ENCODE measurements around the gene BCL3. TPM values are rescaled to one million over a fixed set of nuclear protein-coding genes. Genes with fewer than 3 reads are reported as not detected.

Gene BCL3
- total and polyA plus RNA-seq, 4 donors: 17.6 to 233 (median 63.8) TPM

GRCh38 chr19:44782729-44783128 lies 34.2 kb downstream of the BCL3 start:
- ATAC-seq (ENCODE audit: insufficient read depth, low FRiP score) (no peak), DNase-seq (no peak)
- no peaks in the 10 kb centered on the region for H3K9me3 ChIP-seq (ENCODE audit: control insufficient read depth in 4 of 4, insufficient read depth in 3 of 4, low read length in 3 of 4)
- WGBS, 2 donors: 86 to 94% methylated on average over 5 of the region's 5 CpGs
- peaks cover 0 to 2% (median 0%) of the 10 kb centered on the region in 4 donors for H3K36me3 ChIP-seq (ENCODE audit: control insufficient read depth in 4 of 4, insufficient read depth in 4 of 4, low read length in 4 of 4)
- H3K9ac ChIP-seq (ENCODE audit: insufficient read depth in 1 of 2, low read length in 2 of 2): no peak overlapping the region
- no peak overlapping the region for H3K4me3 ChIP-seq
- no peaks in the 10 kb centered on the region for H3K27me3 ChIP-seq (ENCODE audit: control insufficient read depth in 3 of 3, insufficient read depth in 3 of 3, low read length in 2 of 3)
- no peak overlapping the region for H3K27ac ChIP-seq (ENCODE audit: low read depth in 1 of 2, low read length in 1 of 2)
- peaks cover 0 to 8% (median 0%) of the 10 kb centered on the region in 5 donors for H3K4me1 ChIP-seq (ENCODE audit: control insufficient read depth in 5 of 5, insufficient read depth in 5 of 5, low read length in 5 of 5)
- TF ChIP-seq CTCF (IDR thresholded peaks at IDR 0.05; ENCODE audit: control extremely low read depth, extremely low read depth): no peak

GRCh38 chr19:44783545-44783944 lies 35.0 kb downstream of the BCL3 start:
- Histone ChIP-seq H3K36me3 (ENCODE audit: control insufficient read depth in 4 of 4, insufficient read depth in 4 of 4, low read length in 4 of 4) (peaks cover 0 to 2% (median 0%) of the 10 kb centered on the region in 4 donors), H3K27ac (ENCODE audit: low read depth in 1 of 2, low read length in 1 of 2) (no peak overlapping the region), H3K4me1 (ENCODE audit: control insufficient read depth in 5 of 5, insufficient read depth in 5 of 5, low read length in 5 of 5) (peaks cover 0 to 5% (median 0%) of the 10 kb centered on the region in 5 donors), H3K9ac (ENCODE audit: insufficient read depth in 1 of 2, low read length in 2 of 2) (no peak overlapping the region), H3K4me3 (no peak overlapping the region), H3K9me3 (ENCODE audit: control insufficient read depth in 4 of 4, insufficient read depth in 3 of 4, low read length in 3 of 4) (no peaks in the 10 kb centered on the region), H3K27me3 (ENCODE audit: control insufficient read depth in 3 of 3, insufficient read depth in 3 of 3, low read length in 2 of 3) (no peaks in the 10 kb centered on the region)
- ATAC-seq (ENCODE audit: insufficient read depth, low FRiP score) (no peak), DNase-seq (no peak)
- 98% methylated on average over 4 of the region's 4 CpGs for WGBS, 2 donors
- TF ChIP-seq CTCF (IDR thresholded peaks at IDR 0.05; ENCODE audit: control extremely low read depth, extremely low read depth): no peak

- Histone ChIP-seq H3K4me3 (no peak overlapping the region), H3K9ac (ENCODE audit: insufficient read depth in 1 of 2, low read length in 2 of 2) (no peak overlapping the region), H3K27me3 (ENCODE audit: control insufficient read depth in 3 of 3, insufficient read depth in 3 of 3, low read length in 2 of 3) (no peaks in the 10 kb centered on the region), H3K9me3 (ENCODE audit: control insufficient read depth in 4 of 4, insufficient read depth in 3 of 4, low read length in 3 of 4) (no peaks in the 10 kb centered on the region), H3K36me3 (ENCODE audit: control insufficient read depth in 4 of 4, insufficient read depth in 4 of 4, low read length in 4 of 4) (peaks cover 0 to 2% (median 0%) of the 10 kb centered on the region in 4 donors), H3K27ac (ENCODE audit: low read depth in 1 of 2, low read length in 1 of 2) (no peak overlapping the region), H3K4me1 (ENCODE audit: control insufficient read depth in 5 of 5, insufficient read depth in 5 of 5, low read length in 5 of 5) (peaks cover 0 to 5% (median 0%) of the 10 kb centered on the region in 5 donors)
- no peak for DNase-seq
- no peak for ATAC-seq (ENCODE audit: insufficient read depth, low FRiP score)
- TF ChIP-seq CTCF (IDR thresholded peaks at IDR 0.05; ENCODE audit: control extremely low read depth, extremely low read depth): no peak
- 82 to 96% methylated on average over 3 of the region's 3 CpGs for WGBS, 2 donors
These were observed 36.8 kb downstream of the BCL3 start for GRCh38 chr19:44785271-44785670.

GRCh38 chr19:44785993-44786392 lies 37.5 kb downstream of the BCL3 start:
- Histone ChIP-seq H3K9ac (ENCODE audit: insufficient read depth in 1 of 2, low read length in 2 of 2) (no peak overlapping the region), H3K27ac (ENCODE audit: low read depth in 1 of 2, low read length in 1 of 2) (no peak overlapping the region), H3K4me1 (ENCODE audit: control insufficient read depth in 5 of 5, insufficient read depth in 5 of 5, low read length in 5 of 5) (peaks cover 0 to 5% (median 0%) of the 10 kb centered on the region in 5 donors), H3K36me3 (ENCODE audit: control insufficient read depth in 4 of 4, insufficient read depth in 4 of 4, low read length in 4 of 4) (peaks cover 0 to 1% (median 0%) of the 10 kb centered on the region in 4 donors), H3K4me3 (no peak overlapping the region), H3K9me3 (ENCODE audit: control insufficient read depth in 4 of 4, insufficient read depth in 3 of 4, low read length in 3 of 4) (no peaks in the 10 kb centered on the region), H3K27me3 (ENCODE audit: control insufficient read depth in 3 of 3, insufficient read depth in 3 of 3, low read length in 2 of 3) (no peaks in the 10 kb centered on the region)
- no peak for TF ChIP-seq CTCF (IDR thresholded peaks at IDR 0.05; ENCODE audit: control extremely low read depth, extremely low read depth)
- WGBS, 2 donors: 96 to 97% methylated on average over 15 of the region's 15 CpGs
- DNase-seq (no peak), ATAC-seq (ENCODE audit: insufficient read depth, low FRiP score) (no peak)
